NCI-H2196 treated with DMSO at 0.1 percent for 48 hours (cell line): Measurements from ENCODE around the gene DOC2B.
"Not testable (repeated sequence)": the region's sequence is repeated elsewhere in the genome, so short reads cannot be mapped to it uniquely, and the experiment has no call there.

Experiments used
- DNase-seq: peaks from one replicate; lab custom pipeline; 2025; ENCODE audit not compliant: unreplicated experiment; lab: John Stamatoyannopoulos, UW

DOC2B gene

DNA sequence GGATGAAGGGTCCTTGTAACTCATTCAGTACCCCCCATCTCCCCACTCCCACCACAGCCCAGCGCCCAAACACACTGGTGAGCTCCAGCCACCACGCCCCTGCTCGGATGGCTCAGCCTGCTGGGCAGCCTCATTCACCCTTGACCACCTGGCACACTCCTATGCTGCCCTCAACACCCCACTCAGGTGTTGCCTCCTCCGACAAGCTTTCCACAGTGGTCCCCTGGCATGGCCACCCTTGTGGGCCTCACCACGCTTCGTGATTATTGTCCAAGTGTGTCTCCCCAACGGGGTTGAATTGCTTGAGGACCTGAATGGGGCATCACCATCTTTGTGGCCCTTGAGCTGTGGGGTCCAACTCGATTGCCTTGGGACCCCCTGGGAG is 12.0 kb upstream of the DOC2B start:
- no peak for DNase-seq

DNA sequence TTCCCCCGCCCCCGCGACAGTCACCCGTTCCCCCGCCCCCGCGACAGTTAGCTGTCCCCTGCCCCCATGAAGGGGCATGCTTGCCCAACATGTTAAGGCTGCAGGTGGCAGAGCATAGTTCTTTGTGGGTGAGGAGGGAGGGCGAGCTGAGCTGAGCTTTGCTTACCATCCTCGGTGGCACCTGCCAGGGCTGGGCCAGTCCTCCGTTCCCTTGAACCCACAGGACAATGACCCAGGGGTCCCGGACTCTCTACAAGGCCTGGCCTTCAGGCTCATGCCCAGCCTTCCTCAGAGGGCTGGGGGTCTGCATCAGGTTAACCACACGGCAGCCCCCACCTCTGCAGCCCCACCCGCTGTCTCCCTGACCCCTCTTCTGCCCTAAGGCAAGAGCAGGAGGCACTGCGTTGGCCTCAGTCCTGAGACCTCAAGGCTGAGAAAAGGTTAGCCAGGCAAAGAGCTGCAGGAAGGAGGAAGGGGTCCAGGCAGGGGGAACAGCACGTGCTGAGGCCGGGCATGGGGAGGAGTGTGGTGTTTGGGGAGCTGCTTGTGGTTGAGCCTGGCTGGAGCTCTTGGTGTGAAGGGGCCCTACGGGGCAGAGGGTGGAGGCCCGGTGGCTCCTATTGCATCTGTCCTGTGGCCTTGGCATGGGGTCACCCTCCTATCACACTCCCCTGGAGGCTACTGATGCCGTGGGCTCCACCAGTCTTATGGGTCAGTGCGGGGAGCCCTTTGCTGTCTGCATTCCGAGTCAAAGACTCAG is 11.4 kb upstream of the DOC2B start:
- no peak for DNase-seq

- DNase-seq, result no peak
Observed at GRCh38 chr17:189444-189843, 8.0 kb upstream of the DOC2B start.

- DNase-seq, result no peak
Observed at GRCh38 chr17:187130-187529, 5.7 kb upstream of the DOC2B start.

- DNase-seq, result no peak
Observed at GRCh38 chr17:185445-186138, 4.1 kb upstream of the DOC2B start.

DNA sequence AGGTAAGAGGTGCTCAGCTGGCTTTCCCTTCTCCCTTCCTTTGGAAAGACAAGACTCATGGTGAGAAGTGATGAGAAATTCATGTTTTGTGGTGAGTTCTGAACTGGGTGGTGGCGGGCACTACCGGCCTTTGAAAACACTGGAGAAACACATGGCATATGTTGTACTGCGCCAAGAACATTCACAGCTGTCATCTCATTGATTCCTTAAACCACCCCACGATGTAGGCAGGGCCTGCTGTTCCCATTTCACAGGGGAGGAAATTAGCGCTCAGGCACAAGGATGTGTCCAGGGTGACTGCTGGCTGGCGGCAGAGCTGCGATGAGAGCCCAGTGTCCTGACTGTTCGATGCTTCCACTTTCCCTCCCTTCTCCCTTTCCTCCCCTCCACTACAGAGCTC is 1.6 kb upstream of the DOC2B start:
- DNase-seq, result no peak

- DNase-seq, result no peak
Observed at GRCh38 chr17:182050-182751, 751 bp upstream of the DOC2B start.

GRCh38 chr17:180381-181244 is 837 bp downstream of the DOC2B start:
- DNase-seq, result no peak

DNA sequence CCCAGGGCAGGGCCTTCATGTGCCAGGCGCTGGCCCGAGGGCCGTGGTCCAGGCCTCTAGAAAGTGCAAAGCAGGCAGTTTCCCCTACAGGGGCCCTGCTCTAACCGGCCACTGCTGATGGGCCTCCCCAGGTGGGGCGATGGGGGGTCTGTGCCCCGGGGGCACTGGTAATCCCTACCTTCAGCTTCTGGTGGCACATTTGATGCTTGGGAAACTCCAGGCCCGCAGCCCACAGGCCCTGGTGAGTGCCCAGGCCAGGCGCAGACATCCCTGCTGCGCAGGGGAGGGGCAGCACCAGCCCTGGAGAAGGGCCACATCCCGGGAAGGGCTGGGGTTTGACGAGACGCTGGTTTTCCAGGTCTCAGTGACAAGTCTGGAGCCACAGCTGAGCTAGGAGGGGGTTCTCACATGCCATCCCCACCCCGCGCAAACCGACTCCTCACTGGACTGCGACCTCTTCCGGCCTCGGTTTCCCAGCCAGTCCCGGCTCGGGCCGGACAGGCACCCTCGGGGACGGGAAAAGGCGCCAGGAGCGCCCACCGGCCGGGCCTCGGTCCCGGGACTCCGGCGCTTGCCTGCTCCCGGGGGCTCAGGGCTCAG is 1.6 kb downstream of the DOC2B start:
- no peak for DNase-seq

DNA sequence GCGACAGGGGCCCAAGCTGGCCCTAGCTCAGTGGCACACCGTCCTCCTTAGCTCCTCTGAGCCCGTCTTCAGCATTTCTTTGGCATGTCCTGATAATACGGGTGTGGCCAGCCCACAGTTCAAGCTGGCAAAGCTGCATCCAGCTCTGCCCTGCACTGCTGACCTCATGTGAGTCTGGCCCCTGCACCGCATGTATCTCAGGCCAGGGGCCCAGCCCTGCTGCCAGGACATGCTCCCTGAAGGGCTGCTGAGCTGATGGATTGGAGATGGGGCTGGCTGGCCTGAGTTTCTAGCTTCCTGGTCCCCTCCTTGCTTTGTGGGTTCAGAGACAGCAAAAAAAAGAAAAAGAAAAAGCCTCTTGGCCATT is 2.4 kb downstream of the DOC2B start:
- DNase-seq, result no peak

DNA sequence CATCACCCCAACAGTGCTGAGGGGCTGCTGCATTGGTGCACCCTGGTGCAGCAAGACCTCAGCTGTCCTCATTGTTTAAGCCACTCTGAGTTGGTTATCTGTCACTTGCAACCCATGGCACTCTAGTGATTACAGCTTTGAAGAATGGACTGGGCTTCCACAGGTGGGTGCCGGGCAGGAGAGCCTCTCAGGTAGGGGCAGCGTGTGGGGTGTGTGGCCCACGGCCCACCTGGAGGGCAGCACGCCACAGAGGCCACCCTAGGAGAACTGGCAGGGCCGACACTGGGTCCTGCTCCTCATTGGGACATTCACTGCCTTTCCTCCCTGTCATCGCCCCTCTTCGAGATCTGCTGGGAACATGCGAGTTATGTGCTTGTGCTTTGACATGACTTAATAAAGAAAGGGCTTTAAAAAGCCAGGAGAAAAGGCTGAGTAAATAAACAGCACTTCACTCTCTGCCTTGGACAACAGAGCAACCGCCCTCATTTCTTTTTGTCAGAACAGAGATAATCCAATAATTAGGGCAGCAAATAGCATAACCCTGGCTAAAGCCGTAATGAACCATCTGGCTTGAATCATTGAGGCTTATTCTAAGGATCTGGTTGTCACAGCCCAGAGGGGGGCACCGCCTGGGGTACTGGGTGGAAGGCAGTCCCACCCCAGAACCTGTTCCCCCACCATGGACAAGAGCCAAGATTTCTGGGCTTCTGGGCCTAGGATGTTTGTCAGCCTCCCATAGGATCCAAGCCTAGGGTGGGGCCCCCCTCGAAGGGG is 3.0 kb downstream of the DOC2B start:
- no peak for DNase-seq

GRCh38 chr17:177762-178161 is 3.7 kb downstream of the DOC2B start:
- no peak for DNase-seq

DNA sequence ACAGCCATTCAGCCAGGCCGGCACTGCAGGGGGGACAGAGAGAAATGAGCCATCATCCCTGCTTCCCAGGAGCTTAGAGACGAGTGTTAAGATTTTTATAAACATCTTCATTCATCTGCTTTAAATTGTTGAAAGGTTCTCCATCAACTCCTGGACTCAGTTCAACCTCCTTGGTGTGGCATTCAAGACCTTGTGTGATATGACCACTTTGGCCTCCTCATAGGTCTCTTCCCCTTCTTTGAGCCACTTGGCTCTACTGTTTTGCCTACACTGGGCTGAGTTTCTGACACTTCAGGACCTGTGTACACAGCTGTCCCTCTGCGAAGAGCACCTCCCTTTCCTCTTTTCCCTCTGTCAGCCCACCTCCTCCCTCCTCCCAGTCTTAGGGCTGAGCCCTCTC is 4.3 kb downstream of the DOC2B start:
- no peak for DNase-seq

- no peak for DNase-seq
Observed at GRCh38 chr17:173166-173911, 8.1 kb downstream of the DOC2B start.

- DNase-seq, result no peak
Observed at GRCh38 chr17:172401-172800, 9.0 kb downstream of the DOC2B start.

DNA sequence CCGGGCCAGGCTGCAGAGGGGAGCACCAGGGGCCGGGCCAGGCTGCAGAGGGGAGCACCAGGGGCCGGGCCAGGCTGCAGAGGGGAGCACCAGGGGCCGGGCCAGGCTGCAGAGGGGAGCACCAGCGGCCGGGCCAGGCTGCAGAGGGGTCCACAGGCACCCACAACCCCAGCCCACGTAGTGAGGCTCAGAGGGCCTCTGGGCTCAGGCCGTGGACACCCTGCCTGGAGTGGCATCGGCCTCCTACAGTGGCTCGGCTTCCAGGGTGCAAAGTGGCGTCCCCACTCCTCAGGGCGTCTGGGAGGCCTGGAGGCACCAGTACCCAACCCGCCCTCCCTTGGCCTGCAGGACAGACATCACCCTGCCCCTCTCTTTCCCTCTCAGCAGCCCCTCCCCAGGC is 9.6 kb downstream of the DOC2B start:
- DNase-seq, result no peak

GRCh38 chr17:170130-170670 is 11.2 kb downstream of the DOC2B start:
- DNase-seq, result no peak

DNA sequence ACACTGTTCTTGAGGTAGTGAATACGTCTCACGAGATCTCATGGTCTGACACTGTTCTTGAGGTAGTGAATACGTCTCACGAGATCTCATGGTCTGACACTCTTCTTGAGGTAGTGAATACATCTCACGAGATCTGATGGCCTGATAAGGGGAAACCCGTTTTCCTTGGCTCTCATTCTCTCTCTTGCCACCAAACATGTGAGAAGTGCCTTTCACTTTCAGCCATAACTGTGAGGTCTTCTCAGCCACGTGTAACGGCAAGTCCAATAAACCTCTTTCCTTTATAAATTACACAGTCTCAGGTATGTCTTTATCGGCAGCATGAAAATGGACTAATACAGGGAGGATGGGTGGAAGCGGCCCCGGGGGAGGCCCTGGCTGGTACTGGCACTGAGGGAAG is 12.8 kb downstream of the DOC2B start:
- not testable (repeated sequence) for DNase-seq

GRCh38 chr17:165939-166338 is 15.5 kb downstream of the DOC2B start:
- no peak for DNase-seq
